NCI-H1105 (cell line): Measurements from ENCODE around the gene TCHHL1.

ENCODE experiments used
- DNase-seq: peaks from one replicate; lab custom pipeline; 2025; lab: John Stamatoyannopoulos, UW

Gene TCHHL1

DNA sequence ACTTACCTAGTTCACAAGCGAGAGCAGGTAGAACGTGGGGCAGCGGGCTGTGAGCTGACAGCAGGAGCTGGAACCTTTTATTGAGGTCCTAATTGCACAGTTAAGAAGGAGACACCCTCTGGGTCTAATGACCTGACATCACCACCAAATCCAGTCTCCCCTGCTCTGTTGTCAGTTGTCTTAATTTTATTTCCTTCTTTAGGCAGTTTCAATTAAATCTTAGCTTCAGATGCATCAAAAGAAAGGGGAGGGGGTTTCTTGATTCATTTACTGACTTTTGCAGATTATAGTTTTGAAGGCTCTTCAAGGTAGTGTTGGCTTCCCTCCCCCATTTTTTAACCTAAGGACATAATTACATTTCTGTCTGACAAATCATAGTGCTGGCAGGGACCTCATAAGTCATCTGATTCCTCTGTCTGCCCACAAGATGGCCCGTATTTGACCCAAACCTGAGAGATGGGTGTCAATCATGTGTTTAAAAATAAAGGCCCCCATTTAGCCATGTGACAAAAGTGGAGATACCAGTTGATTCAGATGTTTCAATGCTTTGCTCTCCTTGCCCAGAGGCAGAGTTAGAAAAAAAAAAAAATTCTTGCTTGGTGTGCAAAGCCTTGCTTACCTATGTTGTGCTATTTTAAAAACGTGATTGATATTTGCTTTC lies at the start of gene TCHHL1:
Gene TCHHL1, minus strand, starts transcription at position 51 of the 661 bp plus-strand sequence. CDS start 921 bp downstream, outside the sequence.
- DNase-seq = no peak

DNA sequence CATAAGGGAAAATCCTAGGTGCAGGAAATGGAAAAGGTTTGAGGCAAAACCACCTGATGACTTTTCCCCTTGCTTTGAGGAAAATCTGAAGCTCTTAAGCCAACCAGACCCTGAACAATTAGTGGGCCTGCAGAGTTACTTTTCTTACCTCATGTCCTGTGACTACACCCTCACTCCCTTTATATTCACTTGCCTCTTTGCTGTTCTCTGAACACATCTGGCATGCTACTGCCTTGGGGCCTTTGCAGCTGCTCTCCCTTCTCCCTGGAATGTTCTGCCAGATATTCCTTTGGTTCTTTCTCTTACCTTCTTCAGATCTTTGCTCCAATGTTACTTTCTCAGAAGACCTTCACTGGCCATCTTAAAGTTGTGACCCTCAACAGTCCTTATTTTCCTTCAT lies 48.4 kb upstream of the TCHHL1 start:
- no peak for DNase-seq

DNA sequence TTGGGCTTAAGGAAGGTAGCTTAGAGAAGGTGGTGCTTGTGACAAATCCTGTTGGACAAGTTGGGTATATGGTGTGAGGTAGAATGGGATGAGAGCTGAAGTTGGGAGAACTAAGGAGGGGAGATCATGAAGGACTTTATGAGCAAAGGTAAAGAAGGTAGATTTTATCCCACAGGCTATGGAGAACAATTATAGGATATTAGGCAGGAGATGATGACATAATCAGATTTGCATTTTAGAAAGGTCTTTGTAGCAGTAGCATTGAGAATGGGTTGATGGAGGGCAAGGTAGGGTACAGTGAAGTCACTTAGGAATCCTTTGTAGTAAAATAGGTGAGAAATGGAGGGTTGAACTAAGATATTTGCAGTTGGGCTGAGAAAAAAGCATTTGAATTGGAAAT lies 41.3 kb upstream of the TCHHL1 start:
- DNase-seq = no peak

DNA sequence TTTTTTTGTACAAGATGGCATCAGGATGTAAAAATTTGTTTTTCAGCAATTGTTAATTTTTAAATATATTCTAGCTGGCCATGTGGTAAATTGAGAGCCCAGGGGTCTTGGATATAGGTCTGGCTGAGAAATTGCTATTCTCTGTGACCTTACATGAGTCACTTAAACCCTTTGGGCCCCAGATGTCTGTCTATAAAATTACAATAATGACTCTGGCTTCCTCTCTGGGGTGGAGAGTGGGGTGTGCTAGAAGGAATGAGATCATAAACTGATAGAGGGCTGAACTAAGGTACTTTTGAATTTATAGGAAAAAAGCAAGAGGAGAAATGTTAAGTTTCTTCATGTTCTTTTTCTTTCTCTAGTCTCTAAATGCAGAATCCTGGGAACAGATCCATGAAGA lies 38.8 kb upstream of the TCHHL1 start:
- DNase-seq = no peak

DNA sequence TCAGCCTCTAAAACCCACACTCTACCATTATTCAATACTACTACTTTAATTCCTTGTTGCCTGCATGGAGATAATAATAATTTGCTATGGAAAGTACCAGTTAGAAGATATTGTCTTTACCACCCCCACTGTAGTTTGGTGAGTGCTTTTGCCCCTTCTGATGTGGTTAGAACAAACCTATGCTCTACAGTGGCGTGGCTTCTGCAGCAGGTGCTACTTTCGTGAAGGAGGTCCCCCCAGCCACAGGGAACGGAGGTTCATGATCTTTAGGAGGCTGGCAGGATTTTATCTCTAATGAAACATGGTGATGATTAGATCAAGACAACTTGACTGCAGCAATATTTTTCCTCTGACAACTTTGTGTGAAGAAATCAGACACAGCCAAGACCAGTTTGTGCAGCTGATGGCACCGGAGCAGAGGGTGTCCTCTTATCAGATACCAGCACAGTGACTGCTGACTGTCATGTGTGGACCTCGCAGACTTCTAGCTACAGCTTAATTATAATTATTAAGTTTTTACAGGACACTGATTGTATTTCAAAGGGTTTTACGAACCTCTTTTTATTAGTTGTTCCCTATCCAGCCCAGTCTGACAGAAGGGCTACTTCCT lies 37.1 kb upstream of the TCHHL1 start:
- no peak for DNase-seq

DNA sequence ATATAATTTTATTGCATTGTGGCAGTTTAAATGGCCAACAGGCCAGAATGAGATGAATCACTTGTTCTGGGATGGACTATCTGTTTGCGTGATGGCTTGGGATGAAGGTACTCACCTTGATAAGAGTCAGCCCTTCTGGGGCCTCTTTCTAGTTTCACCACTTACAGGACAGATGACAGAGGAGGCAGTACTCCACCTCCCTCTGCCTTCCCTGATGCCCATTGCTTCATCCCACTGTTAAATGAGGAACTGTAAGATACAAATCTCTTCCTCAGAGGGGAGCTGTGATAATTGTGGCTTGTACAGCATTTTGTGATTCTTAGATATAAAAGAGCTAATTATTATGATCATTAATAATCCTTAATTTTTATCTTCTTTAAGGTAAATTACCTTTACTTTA lies 30.1 kb upstream of the TCHHL1 start:
- no peak for DNase-seq

DNA sequence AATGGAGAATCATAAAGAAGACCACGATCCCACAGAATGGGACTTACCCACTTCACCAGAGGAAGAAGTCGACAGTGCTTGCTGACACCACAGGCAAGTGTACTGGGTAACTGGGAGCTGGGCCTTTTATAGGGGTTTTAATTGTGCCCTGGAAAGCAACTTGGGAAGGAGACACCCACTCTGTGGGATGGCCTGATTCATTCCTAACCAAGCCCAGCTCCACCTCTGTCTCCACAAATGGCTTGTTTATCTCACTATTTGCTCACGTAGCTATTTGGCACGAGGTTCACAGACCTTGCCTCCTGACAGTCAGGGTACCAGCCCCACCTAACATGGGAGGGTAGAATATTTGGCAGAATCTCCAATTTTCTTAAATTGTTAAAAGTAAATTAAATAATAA lies 26.5 kb upstream of the TCHHL1 start, which contains the start of gene TCHH:
Gene TCHH, minus strand, starts transcription at position 101 of the 400 bp plus-strand sequence. CDS start 1,364 bp downstream, outside the sequence.
- DNase-seq = no peak

DNA sequence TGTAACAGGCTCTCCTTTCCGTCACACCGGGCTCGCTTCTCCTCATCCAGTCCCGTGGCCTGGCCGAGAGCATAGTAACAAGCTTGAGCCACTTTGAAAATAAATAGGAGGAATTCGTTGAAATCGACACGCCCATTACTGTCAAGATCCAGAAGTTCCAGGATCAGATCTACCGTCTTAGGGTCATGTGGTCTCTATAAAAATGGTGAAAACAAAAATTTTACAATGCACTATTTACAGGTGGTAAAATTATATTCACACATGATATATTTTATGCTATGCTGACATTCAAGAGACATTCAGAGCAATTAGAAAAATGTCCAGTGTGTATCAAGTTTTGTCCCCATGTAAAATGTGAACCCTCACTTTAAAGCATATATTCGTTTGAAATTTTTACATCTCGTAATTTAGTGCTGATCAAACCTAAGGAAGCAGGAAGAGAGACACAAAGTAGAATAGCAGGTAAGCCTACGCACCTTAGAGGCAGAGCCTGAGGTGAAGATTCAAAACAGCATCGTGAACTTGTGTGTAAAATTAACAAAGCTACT lies 24.1 kb upstream of the TCHHL1 start:
- DNase-seq = no peak

DNA sequence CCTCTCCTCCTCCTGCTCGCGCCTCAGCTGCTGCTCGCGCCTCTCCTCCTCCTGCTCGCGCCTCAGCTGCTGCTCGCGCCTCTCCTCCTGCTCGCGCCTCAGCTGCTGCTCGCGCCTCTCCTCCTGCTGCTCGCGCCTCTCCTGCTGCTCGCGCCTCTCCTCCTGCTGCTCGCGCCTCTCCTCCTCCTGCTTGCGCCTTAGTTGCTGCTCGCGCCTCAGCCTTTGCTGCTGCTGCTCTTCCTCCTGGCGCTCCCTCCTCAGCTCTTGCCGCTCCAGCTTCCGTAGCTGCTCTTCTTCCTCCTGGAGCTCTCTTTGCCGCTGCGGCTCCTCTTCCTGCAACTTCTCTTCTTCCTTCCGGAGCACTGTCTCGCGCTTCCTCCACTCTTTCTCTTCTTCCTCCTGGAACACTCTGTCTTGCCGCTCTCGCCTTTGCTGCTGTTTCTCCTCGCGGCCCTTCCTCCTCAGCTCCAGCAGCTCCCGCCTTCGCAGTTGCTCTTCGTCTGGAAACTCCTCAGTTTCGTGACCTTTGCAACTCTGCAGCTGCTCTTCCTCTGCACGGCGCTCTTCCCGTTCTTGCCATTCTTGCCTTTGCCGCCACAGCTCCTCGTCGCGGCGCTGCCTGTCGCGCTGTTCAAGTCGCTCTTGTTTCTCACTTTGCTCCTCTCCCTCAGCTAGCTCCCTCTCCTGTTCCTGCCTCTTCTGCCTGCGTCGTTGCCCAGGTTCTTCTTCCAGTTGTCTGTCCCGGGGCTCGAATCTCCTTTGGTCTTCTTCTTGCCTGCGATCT lies 23.4 kb upstream of the TCHHL1 start:
- peak; percentile 15 for DNase-seq

DNA sequence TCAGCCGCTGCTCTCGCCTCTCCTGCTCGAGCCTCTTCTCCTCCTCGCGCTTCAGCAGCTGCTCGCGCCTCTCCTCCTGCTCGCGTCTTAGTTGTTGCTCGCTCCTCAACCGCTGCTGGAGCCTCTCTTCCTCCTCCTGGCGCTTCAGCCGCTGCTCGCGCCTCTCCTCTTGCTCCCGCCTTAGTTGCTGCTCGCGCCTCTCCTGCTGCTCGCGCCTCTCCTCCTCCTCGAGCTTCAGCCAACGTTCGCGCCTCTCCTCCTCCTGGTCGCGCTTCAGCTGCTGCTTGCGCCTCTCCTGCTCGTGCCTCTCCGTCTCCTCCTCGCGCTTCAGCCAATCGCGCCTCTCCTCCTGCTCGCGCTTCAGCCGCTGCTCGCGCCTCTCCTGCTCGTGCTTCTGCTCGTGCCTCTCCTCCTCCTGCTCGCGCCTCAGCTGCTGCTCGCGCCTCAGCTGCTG lies 22.7 kb upstream of the TCHHL1 start:
- DNase-seq = peak; percentile 77

DNA sequence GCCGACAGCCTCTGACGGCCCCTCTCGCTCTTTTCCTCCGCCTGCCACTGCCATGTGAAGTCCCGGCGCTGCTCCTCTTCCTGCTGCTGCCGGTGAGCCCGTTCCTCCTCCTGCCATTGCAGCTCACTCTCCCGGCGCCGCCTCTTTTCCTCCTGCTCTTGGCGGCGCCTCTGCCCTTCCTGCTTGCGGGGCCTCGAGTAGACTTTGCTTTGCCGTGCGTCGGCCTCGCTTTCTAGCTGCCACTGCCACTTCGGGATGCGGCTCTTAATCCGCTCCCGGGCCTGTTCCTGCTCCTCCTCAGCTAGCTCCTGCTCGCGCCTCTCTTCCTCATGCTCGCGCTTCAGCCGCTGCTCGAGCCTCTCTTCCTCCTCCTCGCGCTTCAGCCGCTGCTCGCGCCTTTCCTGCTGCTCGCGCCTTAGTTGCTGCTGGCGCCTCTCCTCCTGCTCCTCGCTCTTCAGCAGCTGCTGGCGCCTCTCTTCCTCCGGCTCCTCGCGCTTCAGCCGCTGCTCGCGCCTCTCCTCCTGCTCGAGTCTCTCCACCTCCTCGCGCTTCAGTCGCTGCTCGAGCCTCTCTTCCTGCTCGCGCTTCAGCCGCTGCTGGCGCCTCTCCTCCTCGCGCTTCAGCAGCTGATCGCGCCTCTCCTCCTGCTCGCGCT lies 22.1 kb upstream of the TCHHL1 start:
- DNase-seq = peak; percentile 65

DNA sequence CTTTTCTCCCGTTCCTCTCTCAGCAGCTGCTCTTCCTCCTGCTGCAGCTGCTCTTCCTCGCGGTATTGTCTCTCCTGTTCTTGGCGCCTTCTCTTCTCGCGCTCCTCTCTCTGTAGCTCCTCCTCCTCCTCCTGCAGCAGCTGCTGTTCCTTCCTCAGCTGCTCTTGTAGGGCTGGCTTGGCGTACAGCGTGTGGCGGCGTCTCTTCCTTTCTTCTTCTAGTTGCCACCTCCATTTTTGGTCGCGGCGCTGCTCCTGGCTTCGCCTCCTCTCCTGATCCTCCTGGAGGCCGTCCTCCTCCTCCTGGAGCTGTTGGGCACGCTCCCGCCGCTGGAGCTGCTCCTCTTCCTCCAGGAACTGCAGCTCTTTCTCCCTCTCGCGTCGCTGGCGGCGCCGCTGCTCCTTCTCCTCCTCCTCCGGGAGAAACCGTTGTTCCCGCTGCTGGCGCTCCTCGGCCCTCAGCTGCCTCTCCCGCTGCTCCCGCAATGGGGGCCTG lies 21.5 kb upstream of the TCHHL1 start:
- no peak for DNase-seq

DNA sequence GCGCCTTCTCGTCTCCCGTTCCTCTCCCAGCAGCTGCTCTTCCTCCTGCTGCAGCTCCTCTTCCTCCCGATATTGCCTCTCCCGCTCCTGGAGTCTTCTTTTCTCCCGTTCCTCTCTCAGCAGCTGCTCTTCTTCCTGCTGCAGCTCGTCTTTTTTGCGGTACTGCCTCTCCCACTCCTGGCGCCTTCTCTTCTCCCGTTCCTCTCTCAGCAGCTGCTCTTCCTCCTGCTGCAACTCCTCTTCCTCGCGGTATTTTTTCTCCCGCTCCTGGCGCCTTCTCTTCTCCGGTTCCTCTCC lies 21.1 kb upstream of the TCHHL1 start:
- DNase-seq = no peak

DNA sequence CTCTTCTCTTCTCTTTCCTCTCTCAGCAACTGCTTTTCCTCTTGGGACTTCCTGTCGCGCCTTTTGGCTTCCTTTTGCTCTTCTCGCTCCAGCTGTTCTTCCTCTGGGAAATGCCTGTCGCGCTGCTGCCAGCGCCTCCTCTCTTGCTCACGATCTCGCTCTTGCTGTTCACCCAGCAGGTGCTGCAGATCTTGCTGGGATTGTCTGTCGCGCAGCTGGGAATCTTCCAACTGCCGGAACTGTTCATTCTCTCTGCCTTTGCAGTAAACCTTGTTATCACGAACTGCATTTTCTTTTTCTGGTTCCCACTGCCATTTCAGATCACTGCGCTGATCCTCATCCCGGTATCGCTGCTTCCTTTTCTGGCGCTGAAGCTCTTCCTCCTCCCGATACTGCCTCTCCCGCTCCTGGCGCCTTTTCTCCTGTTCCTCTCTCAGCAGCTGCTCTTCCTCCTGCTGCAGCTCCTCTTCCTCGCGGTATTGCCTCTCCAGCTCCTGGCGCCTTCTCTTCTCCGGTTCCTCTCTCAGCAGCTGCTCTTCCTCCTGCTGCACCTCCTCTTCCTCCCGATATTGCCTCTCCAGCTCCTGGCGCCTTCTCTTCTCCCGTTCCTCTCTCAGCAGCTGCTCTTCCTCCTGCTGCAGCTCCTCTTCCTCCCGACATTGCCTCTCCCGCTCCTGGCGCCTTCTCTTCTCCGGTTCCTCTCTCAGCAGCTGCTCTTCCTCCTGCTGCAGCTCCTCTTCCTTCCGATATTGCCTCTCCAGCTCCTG lies 20.6 kb upstream of the TCHHL1 start:
- no peak for DNase-seq

DNA sequence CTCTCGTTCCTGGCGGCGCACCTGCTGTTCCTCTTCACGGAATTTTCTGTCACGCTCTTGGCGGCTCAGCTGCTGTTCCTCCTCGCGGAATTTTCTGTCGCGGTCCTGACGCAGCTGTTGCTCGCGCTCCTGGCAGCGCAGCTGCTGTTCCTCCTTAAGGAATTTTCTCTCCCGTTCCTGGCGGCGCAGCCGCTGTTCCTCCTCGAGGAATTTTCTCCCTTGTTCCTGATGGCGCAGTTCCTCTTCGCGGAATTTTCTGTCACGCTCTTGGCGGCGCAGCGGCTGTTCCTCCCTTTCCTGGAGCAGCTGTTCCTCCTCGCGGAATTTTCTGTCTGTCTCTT lies 20.0 kb upstream of the TCHHL1 start:
- DNase-seq = no peak

DNA sequence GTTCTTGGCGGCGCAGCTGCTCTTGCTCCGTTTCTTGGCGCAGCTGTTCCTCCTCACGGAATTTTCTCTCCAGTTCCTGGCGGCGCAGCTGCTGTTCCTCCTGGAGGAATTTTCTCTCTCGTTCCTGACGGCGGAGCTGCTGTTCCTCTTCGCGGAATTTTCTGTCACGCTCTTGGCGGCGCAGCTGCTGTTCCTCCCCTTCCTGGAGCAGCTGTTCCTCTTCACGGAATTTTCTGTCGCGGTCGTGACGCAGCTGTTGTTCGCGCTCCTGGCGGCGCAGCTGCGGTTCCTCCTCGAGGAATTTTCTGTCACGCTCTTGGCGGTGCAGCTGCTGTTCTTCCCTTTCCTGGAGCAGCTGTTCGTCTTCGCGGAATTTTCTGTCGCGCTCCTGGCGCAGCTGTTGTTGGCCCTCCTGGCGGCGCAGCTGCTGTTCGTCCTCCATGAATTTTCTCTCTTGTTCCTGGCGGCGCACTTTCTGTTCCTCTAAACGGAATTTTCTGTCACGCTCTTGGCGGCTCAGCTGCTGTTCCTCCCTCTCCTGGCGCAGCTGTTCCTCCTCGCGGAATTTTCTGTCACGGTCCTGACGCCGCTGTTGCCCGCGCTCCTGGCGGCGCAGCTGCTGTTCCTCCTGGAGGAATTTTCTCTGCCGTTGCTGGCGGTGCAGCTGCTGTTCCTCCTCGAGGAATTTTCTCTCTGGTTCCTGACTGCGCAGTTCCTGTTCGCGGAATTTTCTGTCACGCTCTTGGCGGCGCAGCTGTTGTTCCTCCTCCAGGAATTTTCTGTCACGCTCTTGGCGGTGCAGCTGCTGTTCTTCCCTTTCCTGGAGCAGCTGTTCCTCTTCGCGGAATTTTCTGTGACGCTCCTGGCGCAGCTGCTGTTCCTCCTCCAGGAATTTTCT lies 19.4 kb upstream of the TCHHL1 start:
- no peak for DNase-seq

DNA sequence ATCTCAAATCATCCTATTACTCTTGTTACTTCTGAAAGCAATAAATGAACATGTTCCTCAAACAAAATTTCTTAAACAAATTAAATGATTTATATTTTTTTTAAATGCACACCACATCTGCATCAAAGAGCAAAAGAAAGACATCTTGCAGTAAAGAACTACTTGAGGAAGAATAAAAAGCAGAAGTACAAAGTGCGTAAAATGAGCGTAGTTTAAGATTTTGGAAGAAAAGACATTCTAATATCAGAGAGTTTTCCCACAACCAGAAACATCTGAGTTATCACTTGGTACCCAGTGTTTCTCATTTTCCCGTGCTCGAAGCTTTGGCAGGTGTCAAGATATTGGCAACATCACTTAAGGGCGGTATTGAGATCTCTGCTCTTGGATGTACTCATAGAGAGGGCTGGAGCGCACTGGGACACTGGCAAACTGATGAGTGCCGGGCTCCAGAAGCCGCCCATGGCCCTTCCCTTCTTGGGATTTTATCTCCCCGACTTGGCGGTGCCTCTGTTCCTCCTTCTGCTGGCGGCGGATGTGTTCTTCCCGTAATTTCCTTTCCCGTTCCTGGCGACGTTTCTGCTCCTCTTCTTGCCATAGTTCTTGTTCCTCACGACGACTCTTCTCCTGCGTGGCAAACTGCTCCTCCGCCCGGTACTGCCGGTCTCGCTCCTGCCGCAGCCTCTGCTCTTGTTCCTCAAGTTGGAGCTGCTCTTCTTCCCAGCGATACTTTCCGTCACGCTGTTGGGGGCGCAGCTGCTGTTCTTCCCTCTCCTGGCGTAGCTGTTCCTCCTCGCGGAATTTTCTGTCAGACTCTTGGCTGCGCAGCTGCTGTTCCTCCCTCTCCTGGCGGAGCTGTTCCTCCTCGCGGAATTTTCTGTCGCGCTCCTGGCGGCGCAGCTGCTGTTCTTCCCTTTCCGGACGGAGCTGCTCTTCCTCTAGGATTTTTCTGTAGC lies 18.4 kb upstream of the TCHHL1 start:
- no peak for DNase-seq

DNA sequence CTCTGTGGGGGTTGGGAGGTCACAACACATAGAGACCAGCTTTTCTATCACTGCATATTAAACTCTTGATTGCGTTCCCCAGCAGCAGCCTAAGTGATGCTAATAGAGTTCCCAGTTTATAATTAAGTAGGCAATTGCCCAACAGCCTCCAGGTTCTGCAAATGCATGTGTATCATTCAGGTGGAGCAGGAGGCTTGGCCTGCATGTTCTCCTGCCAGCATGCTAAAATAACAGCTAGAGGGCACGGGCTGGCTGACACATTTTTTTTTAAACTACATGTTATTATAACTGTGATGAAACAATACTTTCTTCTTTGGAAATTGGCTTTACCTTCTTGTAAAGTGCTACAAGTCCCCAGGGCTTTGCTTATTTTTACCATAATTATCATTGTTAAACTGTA lies 16.0 kb upstream of the TCHHL1 start:
- DNase-seq = no peak

DNA sequence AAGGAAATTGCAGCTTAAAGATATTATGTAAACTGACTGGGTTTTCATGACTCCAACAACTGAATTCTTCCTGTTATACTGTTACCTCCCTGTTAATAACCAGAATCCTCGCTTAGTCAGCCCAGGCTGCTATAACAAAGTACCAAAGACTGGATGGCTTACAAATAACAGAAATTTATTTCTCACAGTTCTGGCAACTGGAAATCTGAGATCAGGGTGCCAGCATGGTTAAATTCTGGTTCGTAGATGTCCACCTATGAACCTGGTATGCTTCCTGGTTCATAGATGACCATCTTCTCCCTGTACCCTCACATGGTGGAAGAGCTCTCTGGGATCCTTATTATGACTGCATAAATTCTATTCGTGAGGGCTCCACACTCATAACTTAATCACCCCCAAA lies 8.1 kb upstream of the TCHHL1 start:
- DNase-seq = no peak
